ENCODE results near the gene SERINC4. TPM values are rescaled to one million over a fixed set of nuclear protein-coding genes. Genes with fewer than 3 reads are reported as not detected.

Gene SERINC4
- total and polyA plus RNA-seq, 2 of the 4 experiments (the other 2 are of a cell fraction), result under 0.01 to 0.09 TPM

- no peak overlapping the region for H2AK9ac ChIP-seq (replicated peaks; ENCODE audit: low read depth, low read length, poor library complexity)
- H3K9me1 ChIP-seq (ENCODE audit: insufficient read depth, low read length), result peaks cover 12% of the 10 kb centered on the region; the same call in 1 of the 2 replicates
- H4K5ac ChIP-seq (ENCODE audit: low read depth, low read length), result no peak overlapping the region; the same call in 1 of the 2 replicates
- POLR2A ChIA-PET (ENCODE audit: unreplicated experiment), result no interaction called here
- WGBS, 2 experiments (ENCODE audit: extremely low coverage in 2 of 2, insufficient read length in 1 of 2), result no CpG with 5 or more reads among the region's 12 CpGs
- H2AK5ac ChIP-seq (ENCODE audit: low read depth, low read length), result no peak overlapping the region
- H2BK15ac ChIP-seq (ENCODE audit: low read depth, low read length), result no peak overlapping the region
- no peak overlapping the region for H3K27ac ChIP-seq (ENCODE audit: insufficient read depth, low read length)
- H3K14ac ChIP-seq (replicated peaks; ENCODE audit: low read depth, low read length), result no peak overlapping the region; the same call in 1 of the 2 replicates
- BruUV-seq (replicated peaks), result no TSS peak
- in situ Hi-C loops (cut with MboI; ENCODE audit: low sequenced_read_pairs) (no loop called here), intact Hi-C loops (cut with micrococcal nuclease) (no loop called here), dilution Hi-C loops (cut with HindIII; ENCODE audit: low sequenced_read_pairs, unreplicated experiment) (no loop called here)
- H3K4me3 ChIP-seq (ENCODE audit: insufficient read depth, low read depth, low read length), result no peak overlapping the region
- H3K9me3 ChIP-seq (ENCODE audit: control insufficient read depth, insufficient read depth, low read length), result no peaks in the 10 kb centered on the region
- no peak overlapping the region for H4K8ac ChIP-seq (ENCODE audit: low read depth in 2 of 2, low read length in 2 of 2)
- CTCF ChIA-PET, result no interaction called here
- H3K9ac ChIP-seq (ENCODE audit: low read depth, low read length), result no peak overlapping the region
- H2BK5ac ChIP-seq (ENCODE audit: low read depth, low read length, poor library complexity, severe bottlenecking), result no peak overlapping the region
- DNase-seq (no peak), ATAC-seq (ENCODE audit: low read depth) (no peak)
- no peak overlapping the region for H2BK20ac ChIP-seq (ENCODE audit: low read depth, low read length)
- no peak for TF ChIP-seq CEBPB (IDR thresholded peaks at IDR 0.05; ENCODE audit: low read depth, low read length)
- TF ChIP-seq CTCF (conservative IDR thresholded peaks at IDR 0.05; ENCODE audit: low read depth, low read length), result no peak
- TF ChIP-seq BHLHE40 (IDR thresholded peaks at IDR 0.05; ENCODE audit: low read depth, low read length), result no peak
- no peak for TF ChIP-seq SMC3 (IDR thresholded peaks at IDR 0.05; ENCODE audit: low read depth, low read length)
- no peak for TF ChIP-seq FOS (IDR thresholded peaks at IDR 0.05; ENCODE audit: low read depth, low read length)
- TF ChIP-seq MXI1 (IDR thresholded peaks at IDR 0.05; ENCODE audit: borderline replicate concordance, low read depth, low read length), result no peak
- H3K4me2 ChIP-seq (ENCODE audit: low read depth, low read length), result peak overlapping the region; percentile 42; the same call in 1 of the 2 replicates
- peaks cover 7% of the 10 kb centered on the region for H3K4me1 ChIP-seq (ENCODE audit: control insufficient read depth, insufficient read depth, low read length)
- no peak overlapping the region for H2AFZ ChIP-seq (replicated peaks; ENCODE audit: low read length, poor library complexity)
- H3K23ac ChIP-seq (ENCODE audit: low read depth, low read length), result peak overlapping the region; percentile 72; the same call in 1 of the 2 replicates
- peaks cover 14% of the 10 kb centered on the region for H3K36me3 ChIP-seq (ENCODE audit: control insufficient read depth, insufficient read depth, low read length)
- no peak overlapping the region for H4K91ac ChIP-seq (ENCODE audit: insufficient read depth, low read depth, low read length)
- no peak overlapping the region for H2BK120ac ChIP-seq (ENCODE audit: low read depth, low read length)
- H3K27me3 ChIP-seq (ENCODE audit: control insufficient read depth, insufficient read depth, low read length), result no peaks in the 10 kb centered on the region
- peaks cover 77% of the 10 kb centered on the region for H4K20me1 ChIP-seq (ENCODE audit: insufficient read depth, low read length)
- H3K18ac ChIP-seq (ENCODE audit: low read depth, low read length), result no peak overlapping the region
- no peak overlapping the region for H3K4ac ChIP-seq (ENCODE audit: low read depth, low read length)
- peaks cover 10 to 58% of the 10 kb centered on the region in 2 experiments; a peak in 3 of 4 replicates for H3K79me1 ChIP-seq (ENCODE audit: low read depth in 1 of 2, low read length in 2 of 2)
- H3K56ac ChIP-seq (ENCODE audit: extremely low read depth, insufficient read depth, low read length), result no peak overlapping the region
Measured at GRCh38 chr15:43749690-43750345, 50.2 kb downstream of the SERINC4 start.

All from IMR-90 (cell line).